GM19468 (cell line): ENCODE measurements around the gene MRPL23.

Experiments
- ATAC-seq: cut with Tn5 transposase; IDR thresholded peaks from one replicate; pipeline ENCODE4 v1.9.1; 2021; ENCODE audit warnings: mild to moderate bottlenecking, moderate library complexity, moderate number of reproducible peaks; ENCODE audit not compliant: unreplicated experiment; ENCODE audit errors: extremely low read depth

MRPL23 gene

GRCh38 chr11:1949302-1949701 lies 2.2 kb downstream of the MRPL23 start:
- ATAC-seq = no peak

GRCh38 chr11:1949922-1950321 lies 2.8 kb downstream of the MRPL23 start:
- ATAC-seq = no peak

- ATAC-seq = no peak
These were observed 5.8 kb downstream of the MRPL23 start for GRCh38 chr11:1952806-1953482.

- ATAC-seq = no peak
These were observed 6.5 kb downstream of the MRPL23 start for GRCh38 chr11:1953489-1954266.

GRCh38 chr11:1958367-1958766 lies 11.2 kb downstream of the MRPL23 start:
- no peak for ATAC-seq

GRCh38 chr11:1959786-1960185 lies 12.7 kb downstream of the MRPL23 start:
- ATAC-seq = no peak

- no peak for ATAC-seq
These were observed 16.7 kb downstream of the MRPL23 start for GRCh38 chr11:1963864-1964263.

GRCh38 chr11:1964348-1964747 lies 17.2 kb downstream of the MRPL23 start:
- ATAC-seq = no peak

- ATAC-seq = no peak
These were observed 17.8 kb downstream of the MRPL23 start for GRCh38 chr11:1964955-1965354.

- ATAC-seq = no peak
These were observed 19.4 kb downstream of the MRPL23 start for GRCh38 chr11:1966531-1966930.

- no peak for ATAC-seq
These were observed 20.6 kb downstream of the MRPL23 start for GRCh38 chr11:1967641-1968225.

- ATAC-seq = no peak
These were observed 21.4 kb downstream of the MRPL23 start for GRCh38 chr11:1968454-1969002.

GRCh38 chr11:1969035-1969434 lies 21.9 kb downstream of the MRPL23 start:
- ATAC-seq = no peak

GRCh38 chr11:1969776-1970175 lies 22.6 kb downstream of the MRPL23 start:
- ATAC-seq = no peak

- ATAC-seq = no peak
These were observed 23.8 kb downstream of the MRPL23 start for GRCh38 chr11:1970956-1971355.

- no peak for ATAC-seq
These were observed 28.1 kb downstream of the MRPL23 start for GRCh38 chr11:1975185-1975584.

GRCh38 chr11:1978720-1979473 lies 31.8 kb downstream of the MRPL23 start:
- no peak for ATAC-seq

GRCh38 chr11:1979607-1980006 lies 32.5 kb downstream of the MRPL23 start:
- no peak for ATAC-seq

GRCh38 chr11:1982873-1983600 lies 35.9 kb downstream of the MRPL23 start:
- no peak for ATAC-seq

- no peak for ATAC-seq
These were observed 36.4 kb downstream of the MRPL23 start for GRCh38 chr11:1983601-1983961.
